Left lung (tissue), 10 donors: ENCODE measurements around the gene SLC38A3. TPM values are rescaled to one million over a fixed set of nuclear protein-coding genes. Genes with fewer than 3 reads are reported as not detected.
"Not testable (repeated sequence)": the region's sequence is repeated elsewhere in the genome, so short reads cannot be mapped to it uniquely, and the experiment has no call there.

ENCODE experiments used
- ATAC-seq: fragments of 200-7000 bp; cut with Tn5 transposase; one replicate; pipeline ENCODE4 v1.9.1; 2020; ENCODE audit warnings: moderate library complexity
- DNase-seq, 4 donors: peaks; one replicate each; pipeline ENCODE4 v3.0.0-alpha.2; 2013 to 2020
- H3K27ac ChIP-seq, 2 donors: fragments of 200-600 bp; sonication (generic) in 1 of 2; one replicate each; pipeline versions ENCODE4 v1.5.0 to v1.8.0; 2020 to 2021
- H3K27me3 ChIP-seq, 2 donors: fragments of 200-600 bp; sonication (generic) in 1 of 2; one replicate each; pipeline versions ENCODE4 v1.5.0 to v1.8.0; 2020 to 2021
- H3K36me3 ChIP-seq, 2 donors: fragments of 200-600 bp; sonication (generic) in 1 of 2; one replicate each; pipeline versions ENCODE4 v1.5.0 to v1.8.0; 2020 to 2021
- H3K4me1 ChIP-seq, 2 donors: fragments of 200-600 bp; one replicate each; pipeline ENCODE4 v1.8.0; 2021
- H3K4me3 ChIP-seq, 2 donors: fragments of 200-600 bp; sonication (generic) in 1 of 2; one replicate each; pipeline versions ENCODE4 v1.5.0 to v1.8.0; 2020 to 2021; ENCODE audit warnings: mild to moderate bottlenecking in 1 of 2
- H3K9me3 ChIP-seq, 2 donors: fragments of 200-600 bp; sonication (generic) in 1 of 2; one replicate each; pipeline versions ENCODE4 v1.5.0 to v1.8.0; 2020 to 2021
- intact Hi-C, 2 donors: fragments of 100-400 bp; cut with DNase I; formaldehyde crosslinking; loops; one replicate each; pipeline versions ENCODE4 v1.11.2 to v1.14.2; 2022
- polyA plus RNA-seq, 6 donors: library from polyadenylated mRNA; unstranded; fragments of 120-200 nt; gene quantifications; one replicate each; pipeline ENCODE4 v1.2.1, GENCODE V29; 2013; ENCODE audit not compliant: insufficient read length in 6 of 6
- total RNA-seq, 2 donors: library from RNA; stranded (reverse); fragmentation: NEBNext Ultra II Directional; extraction: Animal tissue kit (Norgen Biotek cat#: 25700); gene quantifications; one replicate each; pipeline ENCODE4 v1.2.1, GENCODE V29; 2021
- TF ChIP-seq, protein P1 (sequence below), 2 donors: fragments of 200-600 bp; sonication (generic) in 1 of 2; IDR thresholded peaks; one replicate each; pipeline versions ENCODE4 v1.5.0 to v1.8.0; 2021; ENCODE audit warnings: antibody characterized with exemption in 2 of 2
- donor health status: DM: no; HTN: yes; CAD: no.
- donor health status: DM: no; HTN: no; CAD: no.

The SLC38A3 gene
- total and polyA plus RNA-seq, 8 donors: 0.23 to 10.9 (median 7.8) TPM; not detected in 1

DNA sequence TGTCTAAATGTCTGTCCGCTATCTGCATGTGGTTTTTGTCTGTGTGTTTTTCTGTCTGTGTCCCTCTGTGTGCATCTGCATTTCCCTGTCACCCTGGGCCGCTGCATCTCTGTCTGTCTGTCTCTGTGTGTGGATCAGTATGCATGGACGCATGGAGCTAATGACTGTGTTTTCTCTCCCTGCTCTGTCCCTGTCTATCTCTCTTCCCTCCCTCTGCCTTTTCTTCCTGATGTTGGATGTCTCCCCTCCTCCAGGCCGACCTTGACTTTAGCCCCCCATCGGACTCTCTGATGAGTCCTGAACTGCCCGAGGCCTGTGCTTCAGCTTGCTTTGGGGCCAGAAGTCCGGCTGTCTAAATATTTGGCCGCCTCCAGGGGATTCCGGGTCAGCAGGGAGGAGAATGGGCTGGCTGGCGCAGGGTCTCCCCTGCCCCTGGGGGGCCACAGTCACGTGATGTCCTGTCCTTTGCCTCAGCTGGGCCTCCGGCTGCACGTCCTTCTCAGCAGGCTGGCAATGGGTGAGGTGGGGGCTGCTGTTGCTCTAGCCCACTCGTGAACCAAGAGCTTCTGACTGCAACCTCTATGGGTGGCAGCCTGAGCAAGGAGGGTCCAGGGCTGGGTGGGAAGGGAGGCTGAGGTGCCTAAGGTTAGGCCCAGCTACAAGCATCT is 3.7 kb downstream of the SLC38A3 start:
- intact Hi-C loops: no loop called here
- DNase-seq: no peak

DNA sequence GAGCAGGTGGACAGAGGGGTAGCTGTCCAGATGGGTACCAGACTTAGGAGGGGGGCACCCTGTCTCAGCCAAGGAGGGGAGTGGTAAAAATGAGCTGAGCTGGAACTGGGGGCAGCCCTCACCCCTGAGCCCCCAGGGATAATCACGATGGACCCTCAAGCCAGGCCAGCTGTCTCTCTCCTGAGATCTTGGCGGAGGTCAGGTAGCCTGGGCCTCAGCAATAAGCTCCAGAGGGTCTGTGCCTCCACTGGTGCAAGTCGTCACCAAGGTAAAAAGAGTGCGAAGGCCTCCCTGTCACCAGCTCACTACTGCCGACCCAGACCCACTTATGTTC is 5.1 kb downstream of the SLC38A3 start:
- Histone ChIP-seq H3K36me3 (no peaks in the 10 kb centered on the region), H3K9me3 (no peaks in the 10 kb centered on the region), H3K4me3 (no peak overlapping the region), H3K27me3 (peaks cover 14 to 22% of the 10 kb centered on the region in 2 donors), H3K27ac (no peak overlapping the region), H3K4me1 (peaks cover 5 to 7% of the 10 kb centered on the region in 2 donors)
- TF ChIP-seq, protein P1, sequence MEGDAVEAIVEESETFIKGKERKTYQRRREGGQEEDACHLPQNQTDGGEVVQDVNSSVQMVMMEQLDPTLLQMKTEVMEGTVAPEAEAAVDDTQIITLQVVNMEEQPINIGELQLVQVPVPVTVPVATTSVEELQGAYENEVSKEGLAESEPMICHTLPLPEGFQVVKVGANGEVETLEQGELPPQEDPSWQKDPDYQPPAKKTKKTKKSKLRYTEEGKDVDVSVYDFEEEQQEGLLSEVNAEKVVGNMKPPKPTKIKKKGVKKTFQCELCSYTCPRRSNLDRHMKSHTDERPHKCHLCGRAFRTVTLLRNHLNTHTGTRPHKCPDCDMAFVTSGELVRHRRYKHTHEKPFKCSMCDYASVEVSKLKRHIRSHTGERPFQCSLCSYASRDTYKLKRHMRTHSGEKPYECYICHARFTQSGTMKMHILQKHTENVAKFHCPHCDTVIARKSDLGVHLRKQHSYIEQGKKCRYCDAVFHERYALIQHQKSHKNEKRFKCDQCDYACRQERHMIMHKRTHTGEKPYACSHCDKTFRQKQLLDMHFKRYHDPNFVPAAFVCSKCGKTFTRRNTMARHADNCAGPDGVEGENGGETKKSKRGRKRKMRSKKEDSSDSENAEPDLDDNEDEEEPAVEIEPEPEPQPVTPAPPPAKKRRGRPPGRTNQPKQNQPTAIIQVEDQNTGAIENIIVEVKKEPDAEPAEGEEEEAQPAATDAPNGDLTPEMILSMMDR (IDR thresholded peaks at IDR 0.05): no peak
- DNase-seq: no peak
- intact Hi-C loops: no loop called here
- ATAC-seq: no peak

More for the DNA sequence above, 3.7 kb downstream of the SLC38A3 start:
- no peaks in the 10 kb centered on the region for H3K36me3 ChIP-seq
- peaks cover 9 to 13% of the 10 kb centered on the region in 2 donors for H3K4me1 ChIP-seq
- H3K27me3 ChIP-seq: peaks cover 27 to 36% of the 10 kb centered on the region in 2 donors
- ATAC-seq: no peak
- no peaks in the 10 kb centered on the region for H3K9me3 ChIP-seq
- H3K27ac ChIP-seq: no peak overlapping the region
- no peak overlapping the region for H3K4me3 ChIP-seq
- TF ChIP-seq, protein P1 (IDR thresholded peaks at IDR 0.05): no peak

DNA sequence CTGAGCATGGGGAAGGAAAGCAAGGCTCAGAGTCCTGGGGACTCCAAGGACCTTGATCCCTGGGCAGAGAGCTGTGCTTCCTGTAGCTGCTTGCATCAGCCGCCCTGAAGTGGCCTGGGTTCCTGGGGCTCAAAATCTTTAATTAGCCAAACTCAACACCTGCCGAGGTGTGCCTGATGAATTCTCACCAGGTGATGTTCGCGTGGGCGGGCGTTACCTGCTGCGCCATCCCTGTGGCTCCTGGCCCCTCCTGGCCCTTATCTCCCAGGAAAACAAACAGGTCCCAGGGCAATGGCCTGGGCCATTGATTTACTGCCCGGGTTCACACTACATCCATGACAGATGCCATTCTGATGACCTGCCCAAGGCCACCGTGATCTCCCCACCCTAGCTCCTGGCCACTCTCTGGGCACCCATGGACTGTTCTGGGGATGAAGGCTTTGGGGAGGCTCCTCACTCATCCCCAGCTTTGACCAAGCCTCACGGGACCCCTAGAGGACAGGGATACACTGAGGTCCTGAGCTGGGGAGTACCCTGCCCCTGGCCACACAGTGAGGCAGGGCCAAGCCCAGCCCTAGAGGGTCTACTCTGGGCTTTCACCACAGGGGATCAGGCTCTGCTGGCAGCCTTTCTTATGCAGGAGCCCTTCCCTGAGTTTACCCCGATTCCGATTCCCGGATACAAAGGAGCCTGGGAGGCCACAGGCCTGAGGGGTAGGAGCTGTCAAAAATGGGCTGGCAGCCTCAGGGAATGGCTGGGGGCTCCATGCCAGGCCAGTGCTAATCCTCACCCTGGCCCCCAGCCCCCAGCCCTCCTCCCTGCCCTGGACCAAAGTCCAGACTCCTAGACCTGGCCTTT is 5.7 kb downstream of the SLC38A3 start:
- Histone ChIP-seq H3K4me3 (no peak overlapping the region), H3K36me3 (no peaks in the 10 kb centered on the region), H3K4me1 (peaks cover 0 to 1% of the 10 kb centered on the region in 2 donors), H3K9me3 (no peaks in the 10 kb centered on the region), H3K27me3 (peaks cover 8 to 16% of the 10 kb centered on the region in 2 donors), H3K27ac (no peak overlapping the region)
- no peak for ATAC-seq
- TF ChIP-seq, protein P1 (IDR thresholded peaks at IDR 0.05): no peak
- intact Hi-C loops: no loop called here
- DNase-seq: no peak

DNA sequence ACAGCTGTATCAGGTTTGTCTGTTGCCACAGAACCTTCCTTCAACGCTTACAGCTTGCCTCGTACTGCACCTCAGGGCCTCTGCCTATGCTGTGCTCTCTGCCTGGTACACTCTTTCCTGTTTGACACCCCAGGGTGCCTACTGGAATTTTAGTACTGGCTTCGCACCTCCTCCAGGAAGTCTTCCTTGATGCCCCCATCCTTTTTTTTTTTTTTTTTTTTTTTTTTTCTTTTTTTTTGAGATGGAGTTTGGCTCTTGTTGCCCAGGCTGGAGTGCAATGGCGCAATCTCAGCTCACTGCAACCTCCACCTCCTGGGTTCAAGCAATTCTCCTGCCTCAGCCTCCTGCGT is 6.3 kb downstream of the SLC38A3 start:
- H3K9me3 ChIP-seq: not testable (repeated sequence)

DNA sequence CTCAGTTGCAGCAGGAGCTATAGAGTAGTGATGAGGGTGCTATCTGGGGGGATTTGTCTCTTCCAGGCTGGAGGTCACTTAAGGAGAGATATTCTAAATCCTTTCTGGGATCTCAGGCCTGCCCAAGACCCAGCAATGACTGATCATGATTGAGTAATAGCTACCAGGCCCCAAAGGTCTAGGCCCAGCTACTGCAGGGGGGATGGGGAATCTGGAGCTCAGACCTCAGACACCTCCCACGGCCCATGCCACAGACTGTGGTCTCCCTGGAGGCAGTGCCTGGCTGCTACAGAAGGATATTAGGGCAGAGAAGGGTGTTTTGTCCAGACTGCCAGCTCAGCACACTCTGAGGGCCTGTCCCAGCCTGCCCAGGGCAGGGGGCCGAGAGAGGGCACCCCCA is 6.9 kb downstream of the SLC38A3 start:
- H3K9me3 ChIP-seq: no peaks in the 10 kb centered on the region
- H3K36me3 ChIP-seq: no peaks in the 10 kb centered on the region
- no peaks in the 10 kb centered on the region for H3K4me1 ChIP-seq
- H3K4me3 ChIP-seq: no peak overlapping the region
- no peak overlapping the region for H3K27ac ChIP-seq
- TF ChIP-seq, protein P1 (IDR thresholded peaks at IDR 0.05): no peak
- H3K27me3 ChIP-seq: peaks cover 0 to 5% of the 10 kb centered on the region in 2 donors
- DNase-seq (no peak), ATAC-seq (no peak)
- intact Hi-C loops: no loop called here

More for the DNA sequence above, 6.3 kb downstream of the SLC38A3 start:
- H3K4me1 ChIP-seq, intact Hi-C loops, ATAC-seq, H3K4me3 ChIP-seq, H3K36me3 ChIP-seq, H3K27ac ChIP-seq, DNase-seq: not testable (repeated sequence)
- peaks cover 3 to 10% of the 10 kb centered on the region in 2 donors for H3K27me3 ChIP-seq
